Right atrium auricular region (tissue), 2 donors: ENCODE data around the gene B3GNT7. TPM values are rescaled to one million over a fixed set of nuclear protein-coding genes. Genes with fewer than 3 reads are reported as not detected.

ENCODE experiments used
- DNase-seq: peaks from one replicate; pipeline ENCODE4 v3.0.0-alpha.2; 2019; ENCODE audit warnings: low spot score
- H3K27ac ChIP-seq, 2 donors: fragments of 200-600 bp; sonication (generic); 1 replicate in 1 of 2; 2 replicates in 1 of 2; pipeline ENCODE4 v1.5.1; 2016 to 2019
- H3K27me3 ChIP-seq, 2 donors: fragments of 200-600 bp; sonication (generic); one replicate each; pipeline versions ENCODE4 v1.5.1 to v1.6.0; 2017 to 2019
- H3K36me3 ChIP-seq: fragments of 200-600 bp; sonication (generic); one replicate; pipeline ENCODE4 v1.5.1; 2016
- H3K4me1 ChIP-seq, 2 donors: fragments of 200-600 bp; sonication (generic); one replicate each; pipeline versions ENCODE4 v1.5.1 to v1.6.0; 2017 to 2019
- H3K4me3 ChIP-seq, 2 donors: fragments of 200-600 bp; sonication (generic); 1 replicate in 1 of 2; 2 replicates in 1 of 2; pipeline ENCODE4 v1.5.1; 2017 to 2019; ENCODE audit warnings: mild to moderate bottlenecking in 1 of 2, moderate library complexity in 1 of 2
- H3K9me3 ChIP-seq, 2 donors: fragments of 200-600 bp; sonication (generic); one replicate each; pipeline ENCODE4 v1.5.1; 2019
- total RNA-seq, 2 donors: library from RNA; depleted of rRNA; stranded (reverse); fragments of >200 nt; gene quantifications; one replicate each; pipeline ENCODE4 v1.1.0, GENCODE V29; 2016
- TF ChIP-seq, protein P1 (sequence below), 2 donors: fragments of 200-600 bp; sonication (generic); IDR thresholded peaks; one replicate each; pipeline ENCODE4 v1.5.1; 2019; ENCODE audit warnings: antibody characterized with exemption in 2 of 2

The B3GNT7 gene
- total RNA-seq, 2 donors from 2014 or later = 4.0 to 9.4 TPM

DNA sequence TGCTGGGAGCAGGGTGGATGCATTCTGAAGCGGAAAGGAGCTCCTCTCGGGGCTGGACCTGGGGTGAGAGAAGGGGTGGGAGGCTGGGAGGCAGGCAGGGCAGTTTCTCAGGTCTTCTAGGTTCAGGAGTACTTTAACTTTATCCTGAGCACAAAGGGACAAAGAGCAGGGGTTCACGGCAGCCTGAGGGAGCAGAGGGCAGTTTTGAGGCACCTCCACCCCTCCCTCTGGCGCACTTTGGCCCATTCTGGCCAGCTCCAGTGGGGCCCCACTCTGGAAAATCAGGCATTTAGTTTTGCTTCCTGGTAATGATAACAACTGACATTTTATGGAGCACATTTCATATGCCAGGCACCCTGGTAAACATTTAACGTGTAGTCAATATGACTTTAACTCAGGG, 14.3 kb downstream of the B3GNT7 start:
- Histone ChIP-seq H3K27ac (no peak overlapping the region), H3K36me3 (no peaks in the 10 kb centered on the region), H3K27me3 (no peaks in the 10 kb centered on the region), H3K4me1 (peaks cover 0 to 18% of the 10 kb centered on the region in 2 donors), H3K4me3 (no peak overlapping the region), H3K9me3 (peaks cover 0 to 5% of the 10 kb centered on the region in 2 donors)
- TF ChIP-seq, protein P1, sequence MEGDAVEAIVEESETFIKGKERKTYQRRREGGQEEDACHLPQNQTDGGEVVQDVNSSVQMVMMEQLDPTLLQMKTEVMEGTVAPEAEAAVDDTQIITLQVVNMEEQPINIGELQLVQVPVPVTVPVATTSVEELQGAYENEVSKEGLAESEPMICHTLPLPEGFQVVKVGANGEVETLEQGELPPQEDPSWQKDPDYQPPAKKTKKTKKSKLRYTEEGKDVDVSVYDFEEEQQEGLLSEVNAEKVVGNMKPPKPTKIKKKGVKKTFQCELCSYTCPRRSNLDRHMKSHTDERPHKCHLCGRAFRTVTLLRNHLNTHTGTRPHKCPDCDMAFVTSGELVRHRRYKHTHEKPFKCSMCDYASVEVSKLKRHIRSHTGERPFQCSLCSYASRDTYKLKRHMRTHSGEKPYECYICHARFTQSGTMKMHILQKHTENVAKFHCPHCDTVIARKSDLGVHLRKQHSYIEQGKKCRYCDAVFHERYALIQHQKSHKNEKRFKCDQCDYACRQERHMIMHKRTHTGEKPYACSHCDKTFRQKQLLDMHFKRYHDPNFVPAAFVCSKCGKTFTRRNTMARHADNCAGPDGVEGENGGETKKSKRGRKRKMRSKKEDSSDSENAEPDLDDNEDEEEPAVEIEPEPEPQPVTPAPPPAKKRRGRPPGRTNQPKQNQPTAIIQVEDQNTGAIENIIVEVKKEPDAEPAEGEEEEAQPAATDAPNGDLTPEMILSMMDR (IDR thresholded peaks at IDR 0.05) = no peak
- no peak for DNase-seq

DNA sequence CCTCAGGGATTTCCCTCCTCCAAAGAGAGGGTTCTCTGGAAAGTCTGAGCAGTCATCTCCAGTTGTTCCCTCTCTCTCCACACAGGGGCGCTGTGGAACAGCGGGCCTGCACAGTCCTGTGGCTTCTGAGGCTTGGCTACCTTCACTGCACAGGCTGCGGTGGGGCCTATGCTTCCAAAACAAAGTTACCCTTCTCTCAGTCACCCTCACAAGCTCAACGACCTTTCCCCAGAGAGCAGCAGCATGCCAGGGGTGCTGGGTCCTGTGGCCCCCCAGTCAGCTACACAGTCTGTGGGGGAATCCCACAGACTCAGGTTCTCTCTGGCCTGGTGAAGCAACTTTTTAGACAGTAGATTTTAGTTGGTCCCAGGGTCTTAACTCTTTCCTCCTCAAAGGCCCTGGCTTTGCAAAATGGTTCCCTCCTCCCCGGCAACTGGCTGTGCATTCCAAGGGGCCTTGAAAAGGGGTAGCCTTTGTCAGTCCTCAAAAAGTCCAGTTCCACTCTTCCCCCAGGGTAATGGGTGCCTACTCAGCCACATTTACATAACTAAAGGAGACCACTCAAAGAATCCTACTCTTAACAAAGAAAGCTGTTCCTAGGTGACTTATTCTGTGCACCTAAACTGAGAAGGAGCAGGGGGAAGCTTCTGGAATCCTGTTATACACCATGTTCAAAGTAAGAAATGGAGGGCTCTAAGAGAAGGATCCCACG, 14.9 kb downstream of the B3GNT7 start:
- Histone ChIP-seq H3K9me3 (peaks cover 0 to 5% of the 10 kb centered on the region in 2 donors), H3K36me3 (no peaks in the 10 kb centered on the region), H3K4me3 (no peak overlapping the region), H3K4me1 (peaks cover 0 to 18% of the 10 kb centered on the region in 2 donors), H3K27ac (no peak overlapping the region), H3K27me3 (no peaks in the 10 kb centered on the region)
- TF ChIP-seq, protein P1 (IDR thresholded peaks at IDR 0.05) = no peak
- DNase-seq = no peak

DNA sequence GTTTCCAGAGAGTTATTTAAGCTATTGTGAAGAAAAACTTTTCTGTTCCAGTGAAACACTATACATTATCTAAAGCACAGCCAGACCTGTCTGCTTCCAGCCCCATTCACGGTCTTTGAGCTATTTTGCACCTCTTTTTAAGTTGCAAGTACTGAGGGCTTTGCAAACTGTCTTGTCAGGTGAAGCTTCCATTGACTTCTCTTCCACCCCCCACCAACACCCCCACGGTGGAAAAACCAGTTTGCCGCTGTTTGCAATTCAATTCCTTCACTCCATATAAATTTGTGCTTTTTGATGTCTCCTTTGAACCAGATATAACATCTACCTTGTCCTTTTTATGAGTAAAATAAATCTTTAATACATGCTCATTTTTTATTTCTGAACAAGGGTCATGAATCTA, 15.7 kb downstream of the B3GNT7 start:
- Histone ChIP-seq H3K27me3 (no peaks in the 10 kb centered on the region), H3K36me3 (no peaks in the 10 kb centered on the region), H3K4me1 (peaks cover 0 to 11% of the 10 kb centered on the region in 2 donors), H3K4me3 (no peak overlapping the region), H3K9me3 (peaks cover 0 to 5% of the 10 kb centered on the region in 2 donors), H3K27ac (no peak overlapping the region)
- TF ChIP-seq, protein P1 (IDR thresholded peaks at IDR 0.05) = no peak
- no peak for DNase-seq

GRCh38 chr2:231411831-231412617, 16.5 kb downstream of the B3GNT7 start:
- DNase-seq = peak; percentile 88

DNA sequence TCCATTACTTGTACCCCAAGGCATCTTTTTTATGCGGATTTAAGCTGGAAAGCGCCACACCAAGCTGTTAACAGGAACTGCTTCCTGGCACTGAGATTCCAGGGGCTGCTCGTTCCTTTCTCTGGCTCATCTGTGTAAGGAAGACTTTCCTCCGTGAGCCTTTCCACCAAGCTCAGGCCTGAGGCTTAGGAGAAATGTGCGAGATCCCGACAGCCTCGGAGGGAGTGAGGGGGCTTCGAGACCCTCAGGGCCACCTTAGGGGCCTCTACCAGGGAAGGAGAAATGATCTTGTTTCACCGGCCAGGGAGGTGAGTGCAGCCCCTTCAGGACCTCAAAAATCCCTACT, 17.1 kb downstream of the B3GNT7 start:
- no peak for DNase-seq
- Histone ChIP-seq H3K9me3 (peaks cover 0 to 5% of the 10 kb centered on the region in 2 donors), H3K4me3 (peak overlapping the region in 1 of 2 donors; percentile 57), H3K27ac (no peak overlapping the region), H3K36me3 (no peaks in the 10 kb centered on the region), H3K27me3 (no peaks in the 10 kb centered on the region), H3K4me1 (peaks cover 0 to 11% of the 10 kb centered on the region in 2 donors)
- TF ChIP-seq, protein P1 (IDR thresholded peaks at IDR 0.05) = no peak

More at GRCh38 chr2:231411831-231412617, 16.5 kb downstream of the B3GNT7 start:
- Histone ChIP-seq H3K4me3 (peak overlapping the region; percentile 48 to 57), H3K27ac (no peak overlapping the region), H3K9me3 (peaks cover 0 to 5% of the 10 kb centered on the region in 2 donors), H3K27me3 (no peaks in the 10 kb centered on the region), H3K4me1 (peaks cover 0 to 11% of the 10 kb centered on the region in 2 donors), H3K36me3 (no peaks in the 10 kb centered on the region)
- TF ChIP-seq, protein P1 (IDR thresholded peaks at IDR 0.05) = peak; percentile 88 to 92
